ENCODE measurements around the gene ZFYVE26. TPM values are rescaled to one million over a fixed set of nuclear protein-coding genes. Genes with fewer than 3 reads are reported as not detected.

ZFYVE26 gene
- total RNA-seq, 1 donor, result 37.6 TPM

DNA sequence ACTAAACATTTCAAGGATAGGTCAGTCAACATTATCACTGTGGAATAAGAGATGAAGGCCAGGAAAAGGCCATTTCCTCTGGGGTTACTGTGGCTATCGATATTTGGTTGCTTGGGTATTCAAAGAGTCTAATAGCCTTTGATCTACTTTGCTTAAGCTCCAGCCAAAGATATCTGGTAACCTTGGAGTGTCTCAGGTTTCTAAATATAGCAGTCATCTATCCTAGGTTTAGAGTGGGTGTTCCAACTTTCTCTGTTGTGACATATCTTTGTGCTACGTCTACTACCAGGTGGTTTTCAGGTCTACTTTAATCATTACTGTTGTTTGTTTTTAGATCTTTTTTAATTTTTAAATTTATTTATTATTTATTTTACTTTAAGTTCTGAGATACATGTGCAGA is 72.3 kb downstream of the ZFYVE26 start:
- Histone ChIP-seq H3K27ac (ENCODE audit: low read depth, low read length) (no peak overlapping the region), H3K4me2 (ENCODE audit: insufficient read depth, low read length) (no peak overlapping the region), H3K36me3 (ENCODE audit: insufficient read depth, low read length) (peaks cover 9% of the 10 kb centered on the region), H3K9me3 (ENCODE audit: low read depth, low read length) (no peaks in the 10 kb centered on the region), H3K4me1 (ENCODE audit: insufficient read depth, low read length) (peaks cover 6% of the 10 kb centered on the region), H4K20me1 (ENCODE audit: insufficient read depth, low read length) (no peaks in the 10 kb centered on the region), H3K79me2 (ENCODE audit: insufficient read depth, low read length) (no peaks in the 10 kb centered on the region), H3K4me3 (ENCODE audit: insufficient read depth, low read length) (no peak overlapping the region), H3K27me3 (ENCODE audit: insufficient read depth, low read length) (peaks cover 7% of the 10 kb centered on the region), H2AFZ (ENCODE audit: low read length) (no peak overlapping the region)
- TF ChIP-seq, protein P1, sequence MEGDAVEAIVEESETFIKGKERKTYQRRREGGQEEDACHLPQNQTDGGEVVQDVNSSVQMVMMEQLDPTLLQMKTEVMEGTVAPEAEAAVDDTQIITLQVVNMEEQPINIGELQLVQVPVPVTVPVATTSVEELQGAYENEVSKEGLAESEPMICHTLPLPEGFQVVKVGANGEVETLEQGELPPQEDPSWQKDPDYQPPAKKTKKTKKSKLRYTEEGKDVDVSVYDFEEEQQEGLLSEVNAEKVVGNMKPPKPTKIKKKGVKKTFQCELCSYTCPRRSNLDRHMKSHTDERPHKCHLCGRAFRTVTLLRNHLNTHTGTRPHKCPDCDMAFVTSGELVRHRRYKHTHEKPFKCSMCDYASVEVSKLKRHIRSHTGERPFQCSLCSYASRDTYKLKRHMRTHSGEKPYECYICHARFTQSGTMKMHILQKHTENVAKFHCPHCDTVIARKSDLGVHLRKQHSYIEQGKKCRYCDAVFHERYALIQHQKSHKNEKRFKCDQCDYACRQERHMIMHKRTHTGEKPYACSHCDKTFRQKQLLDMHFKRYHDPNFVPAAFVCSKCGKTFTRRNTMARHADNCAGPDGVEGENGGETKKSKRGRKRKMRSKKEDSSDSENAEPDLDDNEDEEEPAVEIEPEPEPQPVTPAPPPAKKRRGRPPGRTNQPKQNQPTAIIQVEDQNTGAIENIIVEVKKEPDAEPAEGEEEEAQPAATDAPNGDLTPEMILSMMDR (IDR thresholded peaks at IDR 0.05; ENCODE audit: extremely low read depth, low read depth, low read length), result no peak
- DNase-seq (ENCODE audit: insufficient read length, low spot score, missing footprints), result no peak

DNA sequence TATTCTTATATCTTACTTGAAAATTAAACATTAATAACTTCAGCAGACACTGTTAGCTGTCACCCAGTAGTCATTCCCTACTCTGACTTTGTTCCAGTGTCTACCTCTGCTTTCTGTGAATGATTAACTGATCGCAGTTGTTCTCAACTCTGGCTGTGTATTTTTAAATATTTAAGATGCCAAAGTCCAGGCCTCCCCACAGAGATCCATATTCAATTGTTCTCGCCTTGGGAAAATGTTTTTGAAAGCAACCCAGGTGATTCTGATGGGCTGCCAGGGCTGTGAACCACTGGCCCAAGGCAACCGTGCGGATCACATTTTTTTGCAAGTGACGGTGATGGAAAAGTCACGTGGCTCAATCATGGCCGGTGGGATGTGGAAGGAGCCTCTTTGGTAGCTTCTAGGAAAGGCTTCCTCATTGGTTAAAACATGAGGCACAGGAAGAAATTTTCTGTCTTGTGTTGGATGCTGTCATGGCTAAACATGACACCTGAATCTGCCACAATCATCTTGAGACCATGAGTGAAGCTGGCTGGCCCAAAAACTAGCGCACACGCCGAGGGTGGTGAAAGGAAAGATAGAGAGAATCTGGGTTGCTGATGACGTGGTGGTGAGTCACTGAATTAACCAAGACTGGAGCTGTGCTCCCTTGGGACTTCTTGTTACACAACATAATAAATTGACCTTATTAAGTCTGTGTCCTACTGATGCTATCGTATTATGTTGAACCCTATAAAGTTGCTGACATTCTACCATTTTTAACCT is 77.5 kb downstream of the ZFYVE26 start:
- Histone ChIP-seq H4K20me1 (ENCODE audit: insufficient read depth, low read length) (no peaks in the 10 kb centered on the region), H3K27ac (ENCODE audit: low read depth, low read length) (peak overlapping the region; percentile 5), H3K4me1 (ENCODE audit: insufficient read depth, low read length) (peaks cover 10% of the 10 kb centered on the region), H3K27me3 (ENCODE audit: insufficient read depth, low read length) (peaks cover 7% of the 10 kb centered on the region), H3K4me2 (ENCODE audit: insufficient read depth, low read length) (peak overlapping the region; percentile 14), H3K4me3 (ENCODE audit: insufficient read depth, low read length) (no peak overlapping the region), H3K36me3 (ENCODE audit: insufficient read depth, low read length) (no peaks in the 10 kb centered on the region), H3K9me3 (ENCODE audit: low read depth, low read length) (no peaks in the 10 kb centered on the region), H2AFZ (ENCODE audit: low read length) (peak overlapping the region; percentile 7), H3K79me2 (ENCODE audit: insufficient read depth, low read length) (no peaks in the 10 kb centered on the region)
- peak; percentile 87 for DNase-seq (ENCODE audit: insufficient read length, low spot score, missing footprints)
- TF ChIP-seq, protein P1 (IDR thresholded peaks at IDR 0.05; ENCODE audit: extremely low read depth, low read depth, low read length), result no peak

DNA sequence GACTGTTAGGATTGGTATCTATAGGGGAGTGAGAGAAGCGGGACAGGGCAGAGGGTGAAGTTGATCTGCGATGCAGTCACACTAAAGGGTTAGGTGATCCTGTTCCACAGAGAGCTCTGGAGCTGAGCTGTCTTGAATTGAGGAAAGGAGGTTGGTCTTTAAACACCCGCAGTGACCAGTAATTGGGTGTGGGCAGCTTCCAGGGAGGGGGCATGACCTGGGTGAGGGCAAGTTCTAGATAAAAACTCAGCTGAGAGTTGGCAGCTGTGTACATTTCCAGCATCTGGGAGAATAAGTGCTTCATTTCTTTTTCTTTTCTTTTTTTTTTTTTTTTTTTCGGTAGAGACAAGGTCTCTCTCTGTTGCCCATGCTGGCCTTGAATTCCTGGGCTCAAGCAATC is 79.6 kb downstream of the ZFYVE26 start:
- no peak overlapping the region for H3K4me3 ChIP-seq (ENCODE audit: insufficient read depth, low read length)
- no peak overlapping the region for H2AFZ ChIP-seq (ENCODE audit: low read length)
- peaks cover 10% of the 10 kb centered on the region for H3K4me1 ChIP-seq (ENCODE audit: insufficient read depth, low read length)
- H4K20me1 ChIP-seq (ENCODE audit: insufficient read depth, low read length), result no peaks in the 10 kb centered on the region
- TF ChIP-seq, protein P1 (IDR thresholded peaks at IDR 0.05; ENCODE audit: extremely low read depth, low read depth, low read length), result no peak
- no peak overlapping the region for H3K27ac ChIP-seq (ENCODE audit: low read depth, low read length)
- H3K79me2 ChIP-seq (ENCODE audit: insufficient read depth, low read length), result no peaks in the 10 kb centered on the region
- H3K4me2 ChIP-seq (ENCODE audit: insufficient read depth, low read length), result no peak overlapping the region
- no peak for DNase-seq (ENCODE audit: insufficient read length, low spot score, missing footprints)
- H3K27me3 ChIP-seq (ENCODE audit: insufficient read depth, low read length), result peaks cover 7% of the 10 kb centered on the region
- no peaks in the 10 kb centered on the region for H3K36me3 ChIP-seq (ENCODE audit: insufficient read depth, low read length)
- no peaks in the 10 kb centered on the region for H3K9me3 ChIP-seq (ENCODE audit: low read depth, low read length)

DNA sequence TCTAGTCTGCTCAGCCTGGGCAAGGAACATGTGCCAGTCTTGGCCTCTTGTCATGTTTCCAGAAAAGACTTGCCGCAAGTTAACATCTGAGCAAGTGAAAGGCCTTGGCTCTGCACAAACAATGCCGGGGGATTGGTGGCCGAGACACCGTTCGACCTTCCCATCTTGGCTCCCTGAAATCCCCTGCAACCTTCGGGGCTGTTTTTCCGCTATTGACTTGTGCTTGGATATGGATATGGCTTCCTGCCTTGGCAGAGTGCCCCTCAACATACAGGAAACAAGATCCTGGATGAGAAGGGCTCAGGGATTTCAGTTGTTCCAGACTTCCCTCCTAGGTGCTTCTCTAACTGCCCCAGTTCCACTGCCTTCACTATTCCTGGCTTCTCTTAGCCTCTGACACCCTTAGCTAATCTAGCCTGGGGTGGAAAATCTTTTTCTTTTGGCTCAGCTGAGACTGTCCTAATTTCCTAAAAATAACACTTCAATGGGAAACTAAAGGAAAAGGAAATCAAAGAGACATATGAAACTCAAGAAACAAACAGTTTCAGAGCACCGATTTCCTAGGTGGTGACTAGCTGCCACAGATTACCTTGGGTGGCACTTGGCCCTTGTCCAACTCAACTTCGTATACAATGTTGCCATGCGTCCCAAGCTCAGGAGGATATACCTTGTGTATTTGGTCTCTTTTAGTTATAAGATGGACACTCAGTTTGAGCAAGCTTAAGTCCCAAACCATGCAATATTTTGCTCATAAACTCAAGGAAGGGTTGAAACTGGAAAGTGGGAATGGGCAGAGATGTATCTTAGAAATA is 80.8 kb downstream of the ZFYVE26 start:
- no peaks in the 10 kb centered on the region for H3K36me3 ChIP-seq (ENCODE audit: insufficient read depth, low read length)
- H4K20me1 ChIP-seq (ENCODE audit: insufficient read depth, low read length), result no peaks in the 10 kb centered on the region
- H3K4me2 ChIP-seq (ENCODE audit: insufficient read depth, low read length), result no peak overlapping the region
- peaks cover 10% of the 10 kb centered on the region for H3K4me1 ChIP-seq (ENCODE audit: insufficient read depth, low read length)
- no peaks in the 10 kb centered on the region for H3K79me2 ChIP-seq (ENCODE audit: insufficient read depth, low read length)
- peak; percentile 37 for DNase-seq (ENCODE audit: insufficient read length, low spot score, missing footprints)
- no peaks in the 10 kb centered on the region for H3K27me3 ChIP-seq (ENCODE audit: insufficient read depth, low read length)
- no peak overlapping the region for H2AFZ ChIP-seq (ENCODE audit: low read length)
- TF ChIP-seq, protein P1 (IDR thresholded peaks at IDR 0.05; ENCODE audit: extremely low read depth, low read depth, low read length), result no peak
- H3K4me3 ChIP-seq (ENCODE audit: insufficient read depth, low read length), result no peak overlapping the region
- H3K9me3 ChIP-seq (ENCODE audit: low read depth, low read length), result no peaks in the 10 kb centered on the region
- no peak overlapping the region for H3K27ac ChIP-seq (ENCODE audit: low read depth, low read length)
